Loucy (cell line): Measurements from ENCODE around the gene FBLIM1.

Experiments used
- H2AFZ ChIP-seq: fragments of 200-600 bp; sonication (generic); 2 replicates; pipeline ENCODE4 v1.6.0; 2016; ENCODE audit warnings: antibody characterized with exemption, mild to moderate bottlenecking, low read length, moderate library complexity
- H3F3A ChIP-seq: fragments of 200-600 bp; 2 replicates; pipeline ENCODE4 v1.6.0; 2016; ENCODE audit warnings: antibody characterized with exemption, low read depth, mild to moderate bottlenecking
- H3K27me3 ChIP-seq: fragments of 200-600 bp; sonication (generic); 2 replicates; pipeline ENCODE4 v1.6.1; 2014; ENCODE audit warnings: low read length, mild to moderate bottlenecking; ENCODE audit not compliant: insufficient read depth, poor library complexity, severe bottlenecking
- H3K36me3 ChIP-seq: fragments of 200-600 bp; sonication (generic); 2 replicates; pipeline ENCODE4 v1.6.1; 2016; ENCODE audit warnings: low read length; ENCODE audit not compliant: insufficient read depth
- H3K4me1 ChIP-seq: fragments of 200-600 bp; sonication (generic); 2 replicates; pipeline ENCODE4 v1.5.1; 2014; ENCODE audit warnings: low read length, mild to moderate bottlenecking; ENCODE audit not compliant: insufficient read depth, poor library complexity, severe bottlenecking
- H3K4me2 ChIP-seq: fragments of 200-600 bp; sonication (generic); 2 replicates; pipeline ENCODE4 v1.6.0; 2014; ENCODE audit warnings: antibody characterized with exemption, low read length, low read depth, mild to moderate bottlenecking; ENCODE audit not compliant: poor library complexity, severe bottlenecking
- H3K4me3 ChIP-seq: fragments of 200-600 bp; sonication (generic); 2 replicates; pipeline ENCODE4 v1.5.1; 2014; ENCODE audit warnings: low read length, mild to moderate bottlenecking, mixed read lengths; ENCODE audit not compliant: poor library complexity, severe bottlenecking
- H3K79me2 ChIP-seq: fragments of 200-600 bp; sonication (generic); 2 replicates; pipeline ENCODE4 v1.6.1; 2014; ENCODE audit warnings: low read length; ENCODE audit not compliant: insufficient read depth
- H3K9ac ChIP-seq: fragments of 200-600 bp; sonication (generic); 2 replicates; pipeline ENCODE4 v1.6.0; 2014; ENCODE audit warnings: mild to moderate bottlenecking, low read depth, low read length, moderate library complexity; ENCODE audit not compliant: poor library complexity, severe bottlenecking
- H3K9me2 ChIP-seq: fragments of 200-600 bp; sonication (generic); replicated peaks from 2 replicates; pipeline ENCODE4 v1.6.1; 2016; ENCODE audit warnings: low read depth, low read length, mixed read lengths
- H3K9me3 ChIP-seq: fragments of 200-600 bp; sonication (generic); 2 replicates; pipeline ENCODE4 v1.6.1; 2014; ENCODE audit warnings: mild to moderate bottlenecking, antibody characterized with exemption, low read length, low read depth; ENCODE audit not compliant: insufficient read depth
- H4K20me1 ChIP-seq: fragments of 200-600 bp; sonication (generic); 2 replicates; pipeline ENCODE4 v1.6.0; 2014; ENCODE audit warnings: antibody characterized with exemption, low read length, mild to moderate bottlenecking; ENCODE audit not compliant: insufficient read depth, poor library complexity, severe bottlenecking
- CTCF ChIP-seq: fragments of 200-600 bp; sonication (generic); conservative IDR thresholded peaks from 2 replicates; pipeline ENCODE4 v1.5.1; 2014; ENCODE audit warnings: mild to moderate bottlenecking, antibody characterized with exemption, low read length
- EZH2phosphoT487 ChIP-seq: fragments of 200-600 bp; IDR thresholded peaks from 2 replicates; pipeline ENCODE4 v1.6.1; 2018; ENCODE audit warnings: antibody characterized with exemption, mild to moderate bottlenecking, moderate library complexity, borderline replicate concordance

FBLIM1 gene

DNA sequence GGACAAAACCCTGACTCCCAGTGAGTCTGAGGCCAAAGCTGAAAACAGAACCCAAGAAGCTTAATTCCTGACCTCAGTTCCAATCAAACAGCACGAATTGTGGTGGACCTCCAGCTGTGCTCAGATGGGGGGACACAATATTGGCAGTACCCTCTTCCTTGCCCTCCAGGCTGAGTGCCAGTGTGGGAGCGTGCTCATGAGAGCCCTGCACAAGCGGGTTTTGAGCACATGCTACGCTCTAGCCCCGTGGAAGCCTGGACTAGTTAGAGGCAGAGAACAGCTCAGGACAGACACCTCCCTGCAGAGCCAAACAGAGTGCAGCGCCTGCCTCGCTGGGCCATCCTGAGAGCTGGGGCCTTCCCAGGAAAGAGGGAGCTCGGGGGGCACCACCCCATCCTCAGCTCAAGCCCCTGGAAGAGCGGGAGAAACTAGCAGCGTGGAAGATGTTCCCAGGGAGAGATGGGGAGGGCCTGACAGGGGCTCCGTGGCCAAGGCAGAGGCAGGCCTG lies 25.3 kb upstream of the FBLIM1 start:
- H3K4me2 ChIP-seq = no peak overlapping the region
- H3K36me3 ChIP-seq = peaks cover 22% of the 10 kb centered on the region; the same call in 1 of the 2 replicates
- H3K9ac ChIP-seq = no peak overlapping the region
- H3K27me3 ChIP-seq = no peaks in the 10 kb centered on the region
- TF ChIP-seq EZH2phosphoT487 (no peak), CTCF (no peak)
- H3K9me2 ChIP-seq = no peaks in the 10 kb centered on the region
- no peak overlapping the region for H2AFZ ChIP-seq
- H3K4me3 ChIP-seq = no peak overlapping the region
- H4K20me1 ChIP-seq = no peaks in the 10 kb centered on the region
- H3K4me1 ChIP-seq = no peaks in the 10 kb centered on the region
- H3K9me3 ChIP-seq = no peaks in the 10 kb centered on the region
- no peaks in the 10 kb centered on the region for H3F3A ChIP-seq
- no peaks in the 10 kb centered on the region for H3K79me2 ChIP-seq

DNA sequence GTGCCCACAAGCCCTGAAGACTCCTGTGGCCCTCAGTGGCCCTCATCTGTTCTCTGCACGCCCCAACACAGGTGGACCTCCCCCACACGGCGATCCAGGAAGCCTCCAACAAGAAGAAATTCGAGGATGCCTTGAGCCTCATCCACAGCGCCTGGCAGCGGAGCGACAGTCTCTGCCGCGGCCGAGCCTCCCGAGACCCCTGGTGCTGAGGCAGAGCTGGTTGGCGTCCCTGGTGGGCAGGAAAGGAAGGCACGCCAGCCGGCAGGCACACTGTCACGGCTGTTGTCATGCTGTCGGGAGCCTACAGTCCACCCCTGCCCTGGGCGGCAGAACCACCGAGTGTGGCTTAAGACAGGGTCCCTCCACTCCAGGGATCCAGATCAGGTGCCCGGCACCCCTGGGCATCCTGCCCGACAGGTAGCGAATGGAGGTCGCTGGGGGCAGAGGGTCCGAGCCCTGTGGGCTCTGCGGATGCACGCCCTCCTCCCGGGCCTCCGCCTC lies 24.8 kb upstream of the FBLIM1 start:
- Histone ChIP-seq H3K27me3 (no peaks in the 10 kb centered on the region), H3K4me3 (no peak overlapping the region), H4K20me1 (no peaks in the 10 kb centered on the region), H3K36me3 (peaks cover 20% of the 10 kb centered on the region; the same call in 1 of the 2 replicates), H3K4me1 (no peaks in the 10 kb centered on the region), H3K4me2 (no peak overlapping the region), H3F3A (no peaks in the 10 kb centered on the region), H2AFZ (no peak overlapping the region), H3K79me2 (no peaks in the 10 kb centered on the region), H3K9me2 (no peaks in the 10 kb centered on the region), H3K9me3 (no peaks in the 10 kb centered on the region), H3K9ac (no peak overlapping the region)
- TF ChIP-seq EZH2phosphoT487 (no peak), CTCF (no peak)

DNA sequence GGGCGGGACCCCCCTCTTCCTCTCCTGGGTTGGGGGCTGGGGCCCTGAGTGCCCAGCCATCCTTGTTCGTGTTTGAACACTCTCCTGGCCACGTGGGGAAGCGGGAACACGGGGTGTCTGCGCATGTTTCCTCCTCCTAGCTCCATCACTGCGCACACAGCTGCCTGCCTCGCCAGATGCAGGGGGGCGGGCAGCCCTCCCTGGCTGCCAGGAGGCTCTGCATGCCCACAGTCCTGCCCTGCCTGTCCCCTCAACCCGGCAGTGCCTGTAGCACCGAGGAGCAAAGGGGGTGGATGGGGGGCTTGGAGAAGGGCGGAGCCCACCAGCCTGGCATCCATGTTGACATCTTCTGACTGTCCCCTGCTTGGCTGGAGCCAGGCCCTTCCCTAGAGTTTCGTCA lies 24.3 kb upstream of the FBLIM1 start:
- Histone ChIP-seq H3K4me2 (no peak overlapping the region), H2AFZ (no peak overlapping the region), H4K20me1 (no peaks in the 10 kb centered on the region), H3K27me3 (no peaks in the 10 kb centered on the region), H3K4me1 (no peaks in the 10 kb centered on the region), H3F3A (no peaks in the 10 kb centered on the region), H3K9me3 (no peaks in the 10 kb centered on the region), H3K9me2 (no peaks in the 10 kb centered on the region), H3K79me2 (no peaks in the 10 kb centered on the region), H3K36me3 (peaks cover 20% of the 10 kb centered on the region; the same call in 1 of the 2 replicates), H3K4me3 (no peak overlapping the region), H3K9ac (no peak overlapping the region)
- no peak for TF ChIP-seq CTCF
- no peak for TF ChIP-seq EZH2phosphoT487
